GM19023 (cell line): ENCODE data around the gene ARHGAP33.
"Not testable (repeated sequence)": the region's sequence is repeated elsewhere in the genome, so short reads cannot be mapped to it uniquely, and the experiment has no call there.

ENCODE experiments used
- ATAC-seq: cut with Tn5 transposase; IDR thresholded peaks from one replicate; pipeline ENCODE4 v1.9.1; 2021; ENCODE audit warnings: mild to moderate bottlenecking, moderate library complexity; ENCODE audit not compliant: unreplicated experiment

The ARHGAP33 gene

GRCh38 chr19:35792888-35793287, 17.5 kb downstream of the ARHGAP33 start:
- no peak for ATAC-seq

GRCh38 chr19:35793381-35794165, 18.2 kb downstream of the ARHGAP33 start:
- ATAC-seq: no peak

GRCh38 chr19:35795564-35795963, 20.2 kb downstream of the ARHGAP33 start:
- ATAC-seq: not testable (repeated sequence)

- no peak for ATAC-seq
Observed at GRCh38 chr19:35796645-35797542, 21.5 kb downstream of the ARHGAP33 start.

GRCh38 chr19:35797663-35798062, 22.3 kb downstream of the ARHGAP33 start:
- ATAC-seq: no peak

- no peak for ATAC-seq
Observed at GRCh38 chr19:35801828-35802227, 26.5 kb downstream of the ARHGAP33 start.

- no peak for ATAC-seq
Observed at GRCh38 chr19:35805526-35806102, 30.2 kb downstream of the ARHGAP33 start.

GRCh38 chr19:35806597-35806996, 31.2 kb downstream of the ARHGAP33 start:
- no peak for ATAC-seq

- no peak for ATAC-seq
Observed at GRCh38 chr19:35807633-35808032, 32.3 kb downstream of the ARHGAP33 start.

- no peak for ATAC-seq
Observed at GRCh38 chr19:35811317-35812219, 36.2 kb downstream of the ARHGAP33 start.

- ATAC-seq: no peak
Observed at GRCh38 chr19:35812220-35813042, 37.1 kb downstream of the ARHGAP33 start, which contains the start of gene PRODH2. Gene PRODH2 (minus strand): TSS chr19:35812845. CDS start chr19:35812805, 40 bp downstream.

- no peak for ATAC-seq
Observed at GRCh38 chr19:35813043-35813890, 37.9 kb downstream of the ARHGAP33 start.

- no peak for ATAC-seq
Observed at GRCh38 chr19:35816262-35816661, 40.9 kb downstream of the ARHGAP33 start.

- ATAC-seq: no peak
Observed at GRCh38 chr19:35816846-35817245, 41.5 kb downstream of the ARHGAP33 start.

GRCh38 chr19:35818445-35818844, 43.1 kb downstream of the ARHGAP33 start:
- no peak for ATAC-seq

GRCh38 chr19:35822579-35822978, 47.2 kb downstream of the ARHGAP33 start:
- no peak for ATAC-seq

- ATAC-seq: no peak
Observed at GRCh38 chr19:35824150-35824549, 48.8 kb downstream of the ARHGAP33 start.

- no peak for ATAC-seq
Observed at GRCh38 chr19:35828692-35829301, 53.4 kb downstream of the ARHGAP33 start.
